ENCODE measurements around the gene TDRD5. TPM values are rescaled to one million over a fixed set of nuclear protein-coding genes. Genes with fewer than 3 reads are reported as not detected.

Gene TDRD5
- polyA plus RNA-seq, 1 donor (not counting 4 experiments of a cell fraction or from before 2014, with no cell fraction given) = not detected

GRCh38 chr1:179599623-179600249 lies 8.1 kb downstream of the TDRD5 start:
- H3K9ac ChIP-seq (ENCODE audit: control insufficient read depth, extremely low read depth, insufficient read depth, low read length) = no peak overlapping the region
- H3K9me1 ChIP-seq (ENCODE audit: control insufficient read depth, extremely low read depth, insufficient read depth, low read length) = no peaks in the 10 kb centered on the region
- no peaks in the 10 kb centered on the region for H3K27me3 ChIP-seq (ENCODE audit: control insufficient read depth, extremely low read depth, insufficient read depth, low read length)
- H3K9me3 ChIP-seq (ENCODE audit: control insufficient read depth, low read depth, low read length) = no peaks in the 10 kb centered on the region
- no peaks in the 10 kb centered on the region for H3K36me3 ChIP-seq (ENCODE audit: control insufficient read depth in 2 of 2, extremely low read depth in 1 of 2, insufficient read depth in 2 of 2, low read length in 2 of 2)
- H4K20me1 ChIP-seq (ENCODE audit: control insufficient read depth, extremely low read depth, insufficient read depth, low read length) = no peaks in the 10 kb centered on the region
- H3K4me3 ChIP-seq (ENCODE audit: control insufficient read depth in 2 of 3, extremely low read depth in 1 of 3, insufficient read depth in 2 of 3, low read depth in 1 of 3, low read length in 3 of 3) = no peak overlapping the region
- TF ChIP-seq EZH2 (IDR thresholded peaks at IDR 0.05; ENCODE audit: low read length) = no peak
- peak; percentile 32 to 45 (median 43) for TF ChIP-seq CTCF (optimal IDR thresholded peaks at IDR 0.05 in 1 of 3, IDR thresholded peaks at IDR 0.05 in 1 of 3, conservative IDR thresholded peaks at IDR 0.05 in 1 of 3; ENCODE audit: extremely low read depth in 1 of 3, insufficient read depth in 2 of 3, low read length in 3 of 3)
- DNase-seq (ENCODE audit: low read depth, low spot score) (no peak), FAIRE-seq (no peak)
- dilution Hi-C loops (cut with MboI; ENCODE audit: extremely low pct_ligation_motif_present, low sequenced_read_pairs) = no loop called here
- no peaks in the 10 kb centered on the region for H3K79me2 ChIP-seq (ENCODE audit: control insufficient read depth, insufficient read depth, low read length)
- H3K27ac ChIP-seq (ENCODE audit: control insufficient read depth, insufficient read depth, low read length) = no peak overlapping the region
- H3K4me2 ChIP-seq (ENCODE audit: control insufficient read depth, extremely low read depth, insufficient read depth, low read depth, low read length) = no peak overlapping the region
- H2AFZ ChIP-seq (ENCODE audit: control insufficient read depth, low read length) = no peak overlapping the region
- H3K4me1 ChIP-seq (ENCODE audit: control insufficient read depth, extremely low read depth, insufficient read depth, low read length) = no peaks in the 10 kb centered on the region

GRCh38 chr1:179601093-179601492 lies 9.5 kb downstream of the TDRD5 start:
- Histone ChIP-seq H3K4me1 (ENCODE audit: control insufficient read depth, extremely low read depth, insufficient read depth, low read length) (no peaks in the 10 kb centered on the region), H3K27ac (ENCODE audit: control insufficient read depth, insufficient read depth, low read length) (no peak overlapping the region), H3K9ac (ENCODE audit: control insufficient read depth, extremely low read depth, insufficient read depth, low read length) (no peak overlapping the region), H3K4me2 (ENCODE audit: control insufficient read depth, extremely low read depth, insufficient read depth, low read depth, low read length) (no peak overlapping the region), H3K36me3 (ENCODE audit: control insufficient read depth in 2 of 2, extremely low read depth in 1 of 2, insufficient read depth in 2 of 2, low read length in 2 of 2) (no peaks in the 10 kb centered on the region), H3K79me2 (ENCODE audit: control insufficient read depth, insufficient read depth, low read length) (no peaks in the 10 kb centered on the region), H3K27me3 (ENCODE audit: control insufficient read depth, extremely low read depth, insufficient read depth, low read length) (no peaks in the 10 kb centered on the region), H3K9me1 (ENCODE audit: control insufficient read depth, extremely low read depth, insufficient read depth, low read length) (no peaks in the 10 kb centered on the region), H4K20me1 (ENCODE audit: control insufficient read depth, extremely low read depth, insufficient read depth, low read length) (no peaks in the 10 kb centered on the region), H3K4me3 (ENCODE audit: control insufficient read depth in 2 of 3, extremely low read depth in 1 of 3, insufficient read depth in 2 of 3, low read depth in 1 of 3, low read length in 3 of 3) (no peak overlapping the region), H2AFZ (ENCODE audit: control insufficient read depth, low read length) (no peak overlapping the region), H3K9me3 (ENCODE audit: control insufficient read depth, low read depth, low read length) (no peaks in the 10 kb centered on the region)
- FAIRE-seq (no peak), DNase-seq (ENCODE audit: low read depth, low spot score) (no peak)
- dilution Hi-C loops (cut with MboI; ENCODE audit: extremely low pct_ligation_motif_present, low sequenced_read_pairs) = no loop called here
- TF ChIP-seq CTCF (optimal IDR thresholded peaks at IDR 0.05 in 1 of 3, IDR thresholded peaks at IDR 0.05 in 1 of 3, conservative IDR thresholded peaks at IDR 0.05 in 1 of 3; ENCODE audit: extremely low read depth in 1 of 3, insufficient read depth in 2 of 3, low read length in 3 of 3) (no peak), EZH2 (IDR thresholded peaks at IDR 0.05; ENCODE audit: low read length) (no peak)

Measured in keratinocyte (primary cell).